ENCODE results near the gene GPR171.

- TF ChIP-seq CTCF (IDR thresholded peaks at IDR 0.05; ENCODE audit: low read length) (no peak), EZH2 (optimal IDR thresholded peaks at IDR 0.05; ENCODE audit: low read depth, low read length) (no peak), EZH2phosphoT487 (IDR thresholded peaks at IDR 0.05; ENCODE audit: low read length) (no peak)
These were observed 15.1 kb upstream of the GPR171 start for GRCh38 chr3:151218136-151218535.

All from MM.1S (cell line).